ENCODE results near the gene NT5C.
"Not testable (repeated sequence)": the region's sequence is repeated elsewhere in the genome, so short reads cannot be mapped to it uniquely, and the experiment has no call there.

The NT5C gene

GRCh38 chr17:75131278-75132017 lies at the start of gene NT5C:
NT5C (minus strand) TSS chr17:75131742; CDS start chr17:75131707, 35 bp downstream.
- DNase-seq (ENCODE audit: low spot score), result peak; percentile 91

- no peak for DNase-seq (ENCODE audit: low spot score)
These were observed 49.6 kb upstream of the NT5C start for GRCh38 chr17:75181110-75181509.

- no peak for DNase-seq (ENCODE audit: low spot score)
These were observed 46.9 kb upstream of the NT5C start for GRCh38 chr17:75178453-75178852.

- DNase-seq (ENCODE audit: low spot score), result no peak
These were observed 45.1 kb upstream of the NT5C start for GRCh38 chr17:75176625-75177024.

GRCh38 chr17:75174996-75175395 lies 43.5 kb upstream of the NT5C start:
- DNase-seq (ENCODE audit: low spot score), result no peak

- no peak for DNase-seq (ENCODE audit: low spot score)
These were observed 42.0 kb upstream of the NT5C start for GRCh38 chr17:75173526-75173925.

GRCh38 chr17:75168998-75169397 lies 37.5 kb upstream of the NT5C start:
- DNase-seq (ENCODE audit: low spot score), result no peak

- DNase-seq (ENCODE audit: low spot score), result not testable (repeated sequence)
These were observed 33.1 kb upstream of the NT5C start for GRCh38 chr17:75164606-75165005.

GRCh38 chr17:75163074-75163473 lies 31.5 kb upstream of the NT5C start:
- no peak for DNase-seq (ENCODE audit: low spot score)

GRCh38 chr17:75160211-75160610 lies 28.7 kb upstream of the NT5C start:
- no peak for DNase-seq (ENCODE audit: low spot score)

- DNase-seq (ENCODE audit: low spot score), result no peak
These were observed 27.9 kb upstream of the NT5C start for GRCh38 chr17:75159196-75160031.

- DNase-seq (ENCODE audit: low spot score), result not testable (repeated sequence)
These were observed 26.9 kb upstream of the NT5C start for GRCh38 chr17:75158480-75158879.

GRCh38 chr17:75155191-75155601 lies 23.7 kb upstream of the NT5C start:
- no peak for DNase-seq (ENCODE audit: low spot score)

- peak; percentile 97 for DNase-seq (ENCODE audit: low spot score)
These were observed 22.9 kb upstream of the NT5C start, which contains the start of gene JPT1 for GRCh38 chr17:75154195-75155106. JPT1 (minus strand) TSS chr17:75154512; CDS start chr17:75154397, 115 bp downstream.

- DNase-seq (ENCODE audit: low spot score), result no peak
These were observed 22.2 kb upstream of the NT5C start for GRCh38 chr17:75153780-75154194.

GRCh38 chr17:75152922-75153779 lies 21.6 kb upstream of the NT5C start:
- no peak for DNase-seq (ENCODE audit: low spot score)

GRCh38 chr17:75152523-75152921 lies 21.0 kb upstream of the NT5C start:
- DNase-seq (ENCODE audit: low spot score), result no peak

- no peak for DNase-seq (ENCODE audit: low spot score)
These were observed 20.4 kb upstream of the NT5C start for GRCh38 chr17:75151930-75152329.

GRCh38 chr17:75147878-75148546 lies 16.5 kb upstream of the NT5C start:
- DNase-seq (ENCODE audit: low spot score), result no peak

GRCh38 chr17:75146592-75146991 lies 15.1 kb upstream of the NT5C start:
- no peak for DNase-seq (ENCODE audit: low spot score)
